A549 (cell line): ENCODE data around the gene FAM163B. TPM values are rescaled to one million over a fixed set of nuclear protein-coding genes. Genes with fewer than 3 reads are reported as not detected.
A peak's percentile ranks its signal among the peaks of the same experiment; 100 is the strongest.
"Not testable (repeated sequence)": the region's sequence is repeated elsewhere in the genome, so short reads cannot be mapped to it uniquely, and the experiment has no call there.

Source experiments
- ATAC-seq, 2 experiments: fragments of 200-7000 bp in 1 of 2; fragments of >200 bp in 1 of 2; cut with Nextera tagmentation in 1 of 2; cut with Tn5 transposase in 1 of 2; 3 replicates each; pipeline versions ENCODE4 v1.8.0 to v1.9.1; 2018 to 2020; ENCODE audit warnings: mild to moderate bottlenecking in 1 of 2, moderate library complexity in 1 of 2
- CTCF ChIA-PET: fragments of 300-600 bp; sonication (Branson Sonifier 250); formaldehyde crosslinking; extraction: SDS; loops from one replicate; lab custom pipeline; 2021; ENCODE audit warnings: antibody characterized with exemption, inconsistent platforms; lab: Yijun Ruan, JAX
- POLR2A ChIA-PET: fragments of 350-600 bp; formaldehyde crosslinking; extraction: SDS; loops from one replicate; lab custom pipeline; 2021; ENCODE audit warnings: antibody characterized with exemption, inconsistent platforms; lab: Yijun Ruan, JAX
- DNase-seq, 2 experiments: peaks; one replicate each; pipeline versions ENCODE4 v3.0.0 to v3.0.0-alpha.2; 2011 to 2016; ENCODE audit warnings: low read depth in 1 of 2, low spot score in 1 of 2
- FAIRE-seq: peaks from 2 replicates; lab custom pipeline; 2011; peaks lifted over from hg19 to GRCh38; lab: Jason Lieb, UNC
- H3K27ac ChIP-seq, 2 experiments: fragments of >200 bp; sonication (Bioruptor Twin); formaldehyde crosslinking; 3 replicates each; pipeline ENCODE4 v1.5.1; 2016 to 2017
- H3K4me1 ChIP-seq: fragments of >200 bp; sonication (Bioruptor Twin); formaldehyde crosslinking; 3 replicates; pipeline ENCODE4 v1.6.1; 2016
- H3K4me2 ChIP-seq: fragments of >200 bp; sonication (Bioruptor Twin); formaldehyde crosslinking; 3 replicates; pipeline ENCODE4 v1.6.1; 2016
- H3K4me3 ChIP-seq: fragments of >200 bp; sonication (Bioruptor Twin); formaldehyde crosslinking; 3 replicates; pipeline ENCODE4 v1.5.1; 2016
- H3K9me3 ChIP-seq: fragments of >200 bp; sonication (Bioruptor Twin); formaldehyde crosslinking; 3 replicates; pipeline ENCODE4 v1.6.1; 2016
- ATOH8 ChIP-seq: fragments of 250-450 bp; sonication (Bioruptor Pico); IDR thresholded peaks from 2 replicates; pipeline ENCODE4 v1.5.0; 2020; ENCODE audit warnings: low read depth, mild to moderate bottlenecking, moderate library complexity
- BCL3 ChIP-seq: fragments of >200 bp; sonication (Bioruptor Twin); formaldehyde crosslinking; IDR thresholded peaks from 3 replicates; pipeline ENCODE4 v1.6.1; 2016
- BHLHE40 ChIP-seq: IDR thresholded peaks from 2 replicates; pipeline ENCODE4 v1.6.1; 2012; ENCODE audit warnings: low read depth, low read length, inconsistent platforms
- CBX2 ChIP-seq: fragments of 200-600 bp; sonication (generic); IDR thresholded peaks from 2 replicates; pipeline ENCODE4 v1.6.1; 2016; ENCODE audit warnings: low read depth, mild to moderate bottlenecking, borderline replicate concordance
- CTCF ChIP-seq: fragments of >200 bp; sonication (Bioruptor Twin); formaldehyde crosslinking; IDR thresholded peaks from 3 replicates; pipeline ENCODE4 v1.5.1; 2016
- EHF ChIP-seq: fragments of 250-450 bp; sonication (Bioruptor Pico); IDR thresholded peaks from 2 replicates; pipeline ENCODE4 v1.5.0; 2020; ENCODE audit warnings: mild to moderate bottlenecking
- ELK1 ChIP-seq: fragments of 150-350 bp; IDR thresholded peaks from 2 replicates; pipeline ENCODE4 v1.6.1; 2014; ENCODE audit warnings: low read depth, mild to moderate bottlenecking, low read length
- ESRRA ChIP-seq: fragments of 150-350 bp; IDR thresholded peaks from 2 replicates; pipeline ENCODE4 v1.6.1; 2014; ENCODE audit warnings: mild to moderate bottlenecking, low read length, borderline replicate concordance
- FOSL2 ChIP-seq, 2 experiments: fragments of 450-650 bp in 1 of 2; fragments of >200 bp in 1 of 2; sonication (Bioruptor Twin) in 1 of 2; formaldehyde crosslinking; IDR thresholded peaks; 2 replicates each; pipeline versions ENCODE4 v1.5.0 to v1.6.1; 2016 to 2020; ENCODE audit warnings: mild to moderate bottlenecking in 1 of 2, moderate library complexity in 1 of 2
- GATA3 ChIP-seq: IDR thresholded peaks from 2 replicates; pipeline ENCODE4 v1.6.1; 2012; ENCODE audit warnings: borderline replicate concordance
- HEYL ChIP-seq: fragments of 250-450 bp; sonication (Bioruptor Pico); IDR thresholded peaks from 2 replicates; pipeline ENCODE4 v1.8.0; 2021; ENCODE audit warnings: mild to moderate bottlenecking, moderate library complexity
- HOXB13 ChIP-seq: fragments of 250-450 bp; sonication (Bioruptor Pico); IDR thresholded peaks from 2 replicates; pipeline ENCODE4 v1.5.0; 2020; ENCODE audit warnings: low read depth, mild to moderate bottlenecking, moderate library complexity
- HOXB5 ChIP-seq: fragments of 250-450 bp; sonication (Bioruptor Pico); IDR thresholded peaks from 2 replicates; pipeline ENCODE4 v1.5.0; 2020; ENCODE audit warnings: mild to moderate bottlenecking, moderate library complexity
- JUNB ChIP-seq: fragments of >200 bp; sonication (Bioruptor Twin); formaldehyde crosslinking; IDR thresholded peaks from 2 replicates; pipeline ENCODE4 v1.6.1; 2016
- KDM1A ChIP-seq: fragments of 200-600 bp; sonication (generic); IDR thresholded peaks from 2 replicates; pipeline ENCODE4 v1.6.1; 2016; ENCODE audit warnings: low read depth, mild to moderate bottlenecking
- MAFK ChIP-seq: fragments of 450-650 bp; IDR thresholded peaks from 2 replicates; pipeline ENCODE4 v1.6.1; 2014; ENCODE audit not compliant: partially characterized antibody
- NFE2L2 ChIP-seq: fragments of 150-350 bp; conservative IDR thresholded peaks from 2 replicates; pipeline ENCODE4 v1.6.1; 2014; ENCODE audit warnings: low read length
- RAD21 ChIP-seq, 2 experiments: fragments of >200 bp in 1 of 2; sonication (Bioruptor Twin) in 1 of 2; formaldehyde crosslinking in 1 of 2; IDR thresholded peaks in 1 of 2; conservative IDR thresholded peaks in 1 of 2; 2 replicates in 1 of 2; 3 replicates in 1 of 2; pipeline ENCODE4 v1.6.1; 2012 to 2018; ENCODE audit warnings: inconsistent platforms in 1 of 2
- RCOR1 ChIP-seq: fragments of 150-350 bp; IDR thresholded peaks from 2 replicates; pipeline ENCODE4 v1.6.1; 2014; ENCODE audit warnings: antibody characterized with exemption, low read length, low read depth
- RNF2 ChIP-seq: fragments of 200-600 bp; sonication (generic); IDR thresholded peaks from 2 replicates; pipeline ENCODE4 v1.6.1; 2016; ENCODE audit warnings: low read depth, mild to moderate bottlenecking, antibody characterized with exemption, moderate library complexity, borderline replicate concordance
- TP53 ChIP-seq: fragments of 250-450 bp; sonication (Bioruptor Pico); IDR thresholded peaks from 2 replicates; pipeline ENCODE4 v1.5.0; 2021; ENCODE audit warnings: mild to moderate bottlenecking, moderate library complexity
- USF2 ChIP-seq: fragments of 450-650 bp; IDR thresholded peaks from 2 replicates; pipeline ENCODE4 v1.6.1; 2014; ENCODE audit warnings: antibody characterized with exemption
- WGBS: methylation state at CpG from one replicate; pipeline ENCODE4 v1.1.6; 2017; ENCODE audit errors: missing lambda C conversion rate; 5-methylcytosine and 5-hydroxymethylcytosine counted together
- polyA plus RNA-seq, 4 experiments: library from polyadenylated mRNA; depleted of rRNA in 3 of 4; stranded (reverse); fragments of >200 nt; fragmentation: RNase III in 1 of 4; extraction: RNeasy Plus Mini Kit Qiagen cat#74134 plus additional on column Dnase treatment in 1 of 4; gene quantifications; 2 replicates in 3 of 4; 3 replicates in 1 of 4; pipeline ENCODE4 v1.2.3, GENCODE V29; 2011 to 2017

FAM163B gene
- polyA plus RNA-seq, 2 of the 4 experiments (the other 2 are of a cell fraction): not detected

- Histone ChIP-seq H3K4me3 (no peak overlapping the region), H3K27ac (no peak overlapping the region)
- POLR2A ChIA-PET: no interaction called here
- TF ChIP-seq BHLHE40 (no peak), CTCF (no peak), RNF2 (no peak), ATOH8 (no peak), TP53 (CRISPR knock-in tag) (no peak), HOXB5 (no peak), HEYL (CRISPR knock-in tag) (no peak), RAD21 (conservative IDR thresholded peaks at IDR 0.05 in 1 of 2, IDR thresholded peaks at IDR 0.05 in 1 of 2) (no peak), FOSL2 (IDR thresholded peaks at IDR 0.05) (no peak), FOSL2 (CRISPR knock-in tag; IDR thresholded peaks at IDR 0.05) (no peak), GATA3 (no peak), MAFK (no peak), USF2 (no peak), ELK1 (no peak), ESRRA (no peak)
- TF ChIP-seq, all 56 proteins: peak for 0
- no peak overlapping the region for H3K4me2 ChIP-seq
- FAIRE-seq (no peak), DNase-seq (no peak), ATAC-seq (no peak)
- WGBS: 79% methylated on average over 11 of the region's 11 CpGs
- no peaks in the 10 kb centered on the region for H3K9me3 ChIP-seq
- peaks cover 6% of the 10 kb centered on the region; the same call in 1 of the 3 replicates for H3K4me1 ChIP-seq
- CTCF ChIA-PET: no interaction called here
These were observed 44.6 kb downstream of the FAM163B start for GRCh38 chr9:133564451-133565116.

- FAIRE-seq, H3K9me3 ChIP-seq: not testable (repeated sequence)
These were observed 45.4 kb downstream of the FAM163B start for GRCh38 chr9:133563814-133564213.

GRCh38 chr9:133563291-133563796 lies 45.8 kb downstream of the FAM163B start:
- peaks cover 9% of the 10 kb centered on the region; the same call in 2 of the 3 replicates for H3K4me1 ChIP-seq
- 1% methylated on average over 10 of the region's 14 CpGs for WGBS
- H3K4me2 ChIP-seq: peak overlapping the region; percentile 13; the same call in 2 of the 3 replicates
- no peak overlapping the region for H3K27ac ChIP-seq
- POLR2A ChIA-PET: no interaction called here
- DNase-seq (peak in 1 of 2 experiments; percentile 34), FAIRE-seq (no peak), ATAC-seq (peak in 1 of 2 experiments; percentile 47; a peak in 3 of 6 replicates)
- CTCF ChIA-PET: no interaction called here
- H3K9me3 ChIP-seq: no peaks in the 10 kb centered on the region
- H3K4me3 ChIP-seq: no peak overlapping the region
- TF ChIP-seq JUNB (no peak), HOXB5 (no peak), EHF (no peak), CTCF (no peak), KDM1A (no peak), NFE2L2 (no peak), RCOR1 (no peak), CBX2 (no peak), HEYL (CRISPR knock-in tag) (no peak), ELK1 (no peak), BCL3 (no peak), HOXB13 (CRISPR knock-in tag) (no peak)

More at GRCh38 chr9:133563814-133564213, 45.4 kb downstream of the FAM163B start:
- ATAC-seq, H3K4me1 ChIP-seq, H3K4me2 ChIP-seq, H3K4me3 ChIP-seq, CTCF ChIA-PET, DNase-seq, POLR2A ChIA-PET, H3K27ac ChIP-seq: not testable (repeated sequence)
